H9 (cell line): ENCODE data around the gene BORA. TPM values are rescaled to one million over a fixed set of nuclear protein-coding genes. Genes with fewer than 3 reads are reported as not detected.

ENCODE experiments used
- DNase-seq: peaks from one replicate; pipeline ENCODE4 v3.0.0-alpha.2; 2017
- H2AFZ ChIP-seq: one replicate; pipeline ENCODE4 v1.6.1; 2013; ENCODE audit warnings: mild to moderate bottlenecking, low read length, control low read depth, moderate library complexity
- H2AK5ac ChIP-seq: 2 replicates; pipeline ENCODE4 v1.6.1; 2013; ENCODE audit warnings: low read length, control low read depth, mixed read lengths; ENCODE audit not compliant: insufficient read length
- H2BK120ac ChIP-seq: one replicate; pipeline ENCODE4 v1.6.1; 2013; ENCODE audit warnings: low read depth, mild to moderate bottlenecking, low read length, control low read depth, inconsistent platforms; ENCODE audit not compliant: poor library complexity, severe bottlenecking
- H2BK12ac ChIP-seq: 2 replicates; pipeline ENCODE4 v1.6.1; 2013; ENCODE audit warnings: low read length, control low read depth, mixed read lengths, low read depth; ENCODE audit not compliant: insufficient read length
- H2BK15ac ChIP-seq: 2 replicates; pipeline ENCODE4 v1.6.1; 2013; ENCODE audit warnings: low read depth, low read length, control low read depth
- H2BK20ac ChIP-seq: one replicate; pipeline ENCODE4 v1.6.1; 2013; ENCODE audit warnings: low read depth, mild to moderate bottlenecking, low read length, control low read depth, inconsistent platforms; ENCODE audit not compliant: poor library complexity, severe bottlenecking
- H2BK5ac ChIP-seq: 2 replicates; pipeline ENCODE4 v1.6.1; 2013; ENCODE audit warnings: low read length, control low read depth, mixed read lengths; ENCODE audit not compliant: insufficient read length
- H3K14ac ChIP-seq: 2 replicates; pipeline ENCODE4 v1.6.1; 2013; ENCODE audit warnings: low read length, control low read depth; ENCODE audit not compliant: insufficient read depth
- H3K18ac ChIP-seq: 2 replicates; pipeline ENCODE4 v1.6.1; 2013; ENCODE audit warnings: low read depth, mild to moderate bottlenecking, mixed read lengths, low read length, control low read depth; ENCODE audit not compliant: insufficient read length
- H3K23ac ChIP-seq: 2 replicates; pipeline ENCODE4 v1.6.1; 2013; ENCODE audit warnings: low read length, control low read depth, mixed read lengths, low read depth; ENCODE audit not compliant: insufficient read length
- H3K23me2 ChIP-seq: 2 replicates; pipeline ENCODE4 v1.6.1; 2013; ENCODE audit warnings: low read depth, mild to moderate bottlenecking, mixed read lengths, low read length, control low read depth; ENCODE audit not compliant: insufficient read length, poor library complexity, severe bottlenecking
- H3K27ac ChIP-seq: 2 replicates; pipeline ENCODE4 v1.5.1; 2013; ENCODE audit warnings: low read length, control low read depth, mixed read lengths, low read depth; ENCODE audit not compliant: insufficient read length
- H3K27me3 ChIP-seq: 2 replicates; pipeline ENCODE4 v1.6.1; 2013; ENCODE audit warnings: low read length, control low read depth, inconsistent platforms; ENCODE audit not compliant: insufficient read depth
- H3K4ac ChIP-seq: 2 replicates; pipeline ENCODE4 v1.6.1; 2013; ENCODE audit warnings: low read depth, mild to moderate bottlenecking, control low read depth, inconsistent platforms, low read length, moderate library complexity
- H3K4me1 ChIP-seq: 2 replicates; pipeline ENCODE4 v1.6.1; 2013; ENCODE audit warnings: low read length, control low read depth, inconsistent platforms; ENCODE audit not compliant: insufficient read depth
- H3K4me2 ChIP-seq: 2 replicates; pipeline ENCODE4 v1.6.1; 2013; ENCODE audit warnings: low read length, control low read depth, mixed read lengths; ENCODE audit not compliant: insufficient read length, insufficient read depth
- H3K56ac ChIP-seq: 2 replicates; pipeline ENCODE4 v1.6.1; 2013; ENCODE audit warnings: low read depth, mild to moderate bottlenecking, mixed read lengths, low read length, control low read depth; ENCODE audit not compliant: insufficient read length
- H3K79me1 ChIP-seq: 2 replicates; pipeline ENCODE4 v1.6.1; 2013; ENCODE audit warnings: low read depth, mild to moderate bottlenecking, moderate library complexity, low read length, control low read depth, inconsistent platforms; ENCODE audit not compliant: insufficient read depth, poor library complexity, severe bottlenecking
- H3K79me2 ChIP-seq: 2 replicates; pipeline ENCODE4 v1.6.1; 2013; ENCODE audit warnings: low read length, control low read depth, inconsistent platforms; ENCODE audit not compliant: insufficient read depth
- H3K9ac ChIP-seq: 2 replicates; pipeline ENCODE4 v1.6.1; 2013; ENCODE audit warnings: low read length, control low read depth, mixed read lengths; ENCODE audit not compliant: insufficient read length; ENCODE audit errors: extremely low read depth
- H3K9me3 ChIP-seq: one replicate; pipeline ENCODE4 v1.6.1; 2013; ENCODE audit warnings: low read depth, low read length, inconsistent platforms; ENCODE audit not compliant: control insufficient read depth
- H3T11ph ChIP-seq: one replicate; pipeline ENCODE4 v1.6.1; 2013; ENCODE audit warnings: mild to moderate bottlenecking, low read length, control low read depth, inconsistent platforms
- H4K20me1 ChIP-seq: one replicate; pipeline ENCODE4 v1.6.1; 2013; ENCODE audit not compliant: control insufficient read depth, insufficient read length, insufficient read depth
- H4K5ac ChIP-seq: 2 replicates; pipeline ENCODE4 v1.6.1; 2013; ENCODE audit warnings: low read depth, mild to moderate bottlenecking, mixed read lengths, low read length, control low read depth; ENCODE audit not compliant: insufficient read length
- H4K8ac ChIP-seq: replicated peaks from 2 replicates; pipeline ENCODE4 v1.6.1; 2013; ENCODE audit warnings: low read length, control low read depth, mixed read lengths, low read depth; ENCODE audit not compliant: insufficient read length
- H4K91ac ChIP-seq: 2 replicates; pipeline ENCODE4 v1.6.1; 2013; ENCODE audit warnings: low read depth, mild to moderate bottlenecking, moderate library complexity, mixed read lengths, low read length, control low read depth; ENCODE audit not compliant: insufficient read length
- H3K27ac Mint-ChIP-seq, 3 experiments: 2 replicates in 2 of 3; 3 replicates in 1 of 3; pipeline ENCODE4 v1.8.0; 2020 to 2021; ENCODE audit warnings: mixed read lengths in 3 of 3, mild to moderate bottlenecking in 1 of 3, moderate library complexity in 1 of 3
- H3K27me3 Mint-ChIP-seq: 2 replicates; pipeline ENCODE4 v1.8.0; 2021; ENCODE audit warnings: low read depth, mild to moderate bottlenecking, moderate library complexity, mixed read lengths
- H3K36me3 Mint-ChIP-seq, 3 experiments: 2 replicates in 2 of 3; 3 replicates in 1 of 3; pipeline ENCODE4 v1.8.0; 2020 to 2021; ENCODE audit warnings: low read depth in 3 of 3, mixed read lengths in 3 of 3; ENCODE audit not compliant: insufficient read depth in 1 of 3
- H3K4me1 Mint-ChIP-seq, 2 experiments: 2 replicates each; pipeline ENCODE4 v1.8.0; 2020; ENCODE audit warnings: mixed read lengths in 2 of 2
- H3K4me3 Mint-ChIP-seq, 2 experiments: 2 replicates in 1 of 2; 3 replicates in 1 of 2; pipeline ENCODE4 v1.8.0; 2020 to 2021; ENCODE audit warnings: mild to moderate bottlenecking in 2 of 2, mixed read lengths in 2 of 2, moderate library complexity in 1 of 2
- H3K9me3 Mint-ChIP-seq, 2 experiments: 2 replicates in 1 of 2; 3 replicates in 1 of 2; pipeline ENCODE4 v1.8.0; 2020; ENCODE audit warnings: mild to moderate bottlenecking in 2 of 2, mixed read lengths in 2 of 2, moderate library complexity in 1 of 2
- total RNA-seq: library from RNA; stranded (reverse); gene quantifications from 2 replicates; pipeline ENCODE4 v1.2.1, GENCODE V29; 2021
- TF ChIP-seq, protein P1 (sequence below): fragments of 200-600 bp; sonication (generic); conservative IDR thresholded peaks from 3 replicates; pipeline ENCODE4 v1.8.0; 2021; ENCODE audit warnings: antibody characterized with exemption, mild to moderate bottlenecking

The BORA gene
- total RNA-seq, 1 experiment from 2014 or later: 16.5 TPM

DNA sequence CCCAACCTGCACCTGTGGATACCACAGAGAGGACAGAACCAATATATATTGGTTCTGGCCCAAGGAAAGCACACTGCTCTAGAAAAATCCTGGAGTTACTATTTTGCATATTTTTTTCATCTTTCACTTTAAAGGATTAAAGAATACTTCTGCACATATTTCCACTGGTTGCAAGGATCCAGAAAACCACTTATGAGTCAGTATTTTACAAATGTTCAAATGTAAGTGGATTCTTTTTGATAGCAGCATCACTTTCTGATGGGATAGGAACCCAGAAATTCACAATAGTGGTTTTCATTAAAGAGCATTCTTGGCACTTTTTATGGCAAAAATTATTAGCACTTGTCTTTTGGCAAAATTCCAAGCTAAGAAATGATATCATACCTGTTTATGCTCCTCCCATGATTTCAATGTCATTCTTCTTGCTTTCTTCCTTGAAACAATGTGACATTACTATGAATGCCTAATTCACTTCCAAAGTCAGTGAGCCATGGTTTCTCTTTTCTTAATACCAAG is 38.5 kb upstream of the BORA start:
- peaks cover 10 to 22% (median 13%) of the 10 kb centered on the region in 3 experiments for H3K36me3 Mint-ChIP-seq
- TF ChIP-seq, protein P1, sequence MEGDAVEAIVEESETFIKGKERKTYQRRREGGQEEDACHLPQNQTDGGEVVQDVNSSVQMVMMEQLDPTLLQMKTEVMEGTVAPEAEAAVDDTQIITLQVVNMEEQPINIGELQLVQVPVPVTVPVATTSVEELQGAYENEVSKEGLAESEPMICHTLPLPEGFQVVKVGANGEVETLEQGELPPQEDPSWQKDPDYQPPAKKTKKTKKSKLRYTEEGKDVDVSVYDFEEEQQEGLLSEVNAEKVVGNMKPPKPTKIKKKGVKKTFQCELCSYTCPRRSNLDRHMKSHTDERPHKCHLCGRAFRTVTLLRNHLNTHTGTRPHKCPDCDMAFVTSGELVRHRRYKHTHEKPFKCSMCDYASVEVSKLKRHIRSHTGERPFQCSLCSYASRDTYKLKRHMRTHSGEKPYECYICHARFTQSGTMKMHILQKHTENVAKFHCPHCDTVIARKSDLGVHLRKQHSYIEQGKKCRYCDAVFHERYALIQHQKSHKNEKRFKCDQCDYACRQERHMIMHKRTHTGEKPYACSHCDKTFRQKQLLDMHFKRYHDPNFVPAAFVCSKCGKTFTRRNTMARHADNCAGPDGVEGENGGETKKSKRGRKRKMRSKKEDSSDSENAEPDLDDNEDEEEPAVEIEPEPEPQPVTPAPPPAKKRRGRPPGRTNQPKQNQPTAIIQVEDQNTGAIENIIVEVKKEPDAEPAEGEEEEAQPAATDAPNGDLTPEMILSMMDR: no peak
- peaks cover 24% of the 10 kb centered on the region in 2 experiments for H3K9me3 Mint-ChIP-seq
- no peak overlapping the region for H3K18ac ChIP-seq
- no peak overlapping the region for H3K27ac Mint-ChIP-seq
- H3T11ph ChIP-seq: no peak overlapping the region
- H3K4me3 Mint-ChIP-seq: no peak overlapping the region
- no peak overlapping the region for H4K5ac ChIP-seq
- no peak overlapping the region for H2AFZ ChIP-seq
- no peak overlapping the region for H3K27ac ChIP-seq
- H3K4me1 ChIP-seq: no peaks in the 10 kb centered on the region
- H3K23ac ChIP-seq: no peak overlapping the region
- no peak overlapping the region for H2BK12ac ChIP-seq
- no peaks in the 10 kb centered on the region for H3K27me3 ChIP-seq
- H4K8ac ChIP-seq: no peak overlapping the region
- H2BK15ac ChIP-seq: no peak overlapping the region
- H3K79me2 ChIP-seq: no peaks in the 10 kb centered on the region
- H3K56ac ChIP-seq: no peak overlapping the region
- no peak for DNase-seq
- no peak overlapping the region for H2BK20ac ChIP-seq
- H3K27me3 Mint-ChIP-seq: no peaks in the 10 kb centered on the region
- no peak overlapping the region for H3K4ac ChIP-seq
- no peaks in the 10 kb centered on the region for H4K20me1 ChIP-seq
- H2BK120ac ChIP-seq: no peak overlapping the region
- no peak overlapping the region for H3K14ac ChIP-seq
- no peaks in the 10 kb centered on the region for H3K23me2 ChIP-seq
- no peak overlapping the region for H3K9ac ChIP-seq
- no peaks in the 10 kb centered on the region for H3K79me1 ChIP-seq
- H3K4me2 ChIP-seq: no peak overlapping the region
- H3K4me1 Mint-ChIP-seq: no peaks in the 10 kb centered on the region
- no peak overlapping the region for H4K91ac ChIP-seq
- H3K9me3 ChIP-seq: peaks cover 7% of the 10 kb centered on the region
- no peak overlapping the region for H2AK5ac ChIP-seq
- no peak overlapping the region for H2BK5ac ChIP-seq
